H9 (cell line): ENCODE measurements around the gene DUOX2. TPM values are rescaled to one million over a fixed set of nuclear protein-coding genes. Genes with fewer than 3 reads are reported as not detected.
"Not testable (repeated sequence)": the region's sequence is repeated elsewhere in the genome, so short reads cannot be mapped to it uniquely, and the experiment has no call there.

Source experiments
- DNase-seq: peaks from one replicate; pipeline ENCODE4 v3.0.0-alpha.2; 2017
- H2AFZ ChIP-seq: one replicate; pipeline ENCODE4 v1.6.1; 2013; ENCODE audit warnings: mild to moderate bottlenecking, low read length, control low read depth, moderate library complexity
- H2AK5ac ChIP-seq: 2 replicates; pipeline ENCODE4 v1.6.1; 2013; ENCODE audit warnings: low read length, control low read depth, mixed read lengths; ENCODE audit not compliant: insufficient read length
- H2BK120ac ChIP-seq: one replicate; pipeline ENCODE4 v1.6.1; 2013; ENCODE audit warnings: low read depth, mild to moderate bottlenecking, low read length, control low read depth, inconsistent platforms; ENCODE audit not compliant: poor library complexity, severe bottlenecking
- H2BK12ac ChIP-seq: 2 replicates; pipeline ENCODE4 v1.6.1; 2013; ENCODE audit warnings: low read length, control low read depth, mixed read lengths, low read depth; ENCODE audit not compliant: insufficient read length
- H2BK15ac ChIP-seq: 2 replicates; pipeline ENCODE4 v1.6.1; 2013; ENCODE audit warnings: low read depth, low read length, control low read depth
- H2BK20ac ChIP-seq: one replicate; pipeline ENCODE4 v1.6.1; 2013; ENCODE audit warnings: low read depth, mild to moderate bottlenecking, low read length, control low read depth, inconsistent platforms; ENCODE audit not compliant: poor library complexity, severe bottlenecking
- H2BK5ac ChIP-seq: 2 replicates; pipeline ENCODE4 v1.6.1; 2013; ENCODE audit warnings: low read length, control low read depth, mixed read lengths; ENCODE audit not compliant: insufficient read length
- H3K14ac ChIP-seq: 2 replicates; pipeline ENCODE4 v1.6.1; 2013; ENCODE audit warnings: low read length, control low read depth; ENCODE audit not compliant: insufficient read depth
- H3K18ac ChIP-seq: 2 replicates; pipeline ENCODE4 v1.6.1; 2013; ENCODE audit warnings: low read depth, mild to moderate bottlenecking, mixed read lengths, low read length, control low read depth; ENCODE audit not compliant: insufficient read length
- H3K23ac ChIP-seq: 2 replicates; pipeline ENCODE4 v1.6.1; 2013; ENCODE audit warnings: low read length, control low read depth, mixed read lengths, low read depth; ENCODE audit not compliant: insufficient read length
- H3K23me2 ChIP-seq: 2 replicates; pipeline ENCODE4 v1.6.1; 2013; ENCODE audit warnings: low read depth, mild to moderate bottlenecking, mixed read lengths, low read length, control low read depth; ENCODE audit not compliant: insufficient read length, poor library complexity, severe bottlenecking
- H3K27ac ChIP-seq: 2 replicates; pipeline ENCODE4 v1.5.1; 2013; ENCODE audit warnings: low read length, control low read depth, mixed read lengths, low read depth; ENCODE audit not compliant: insufficient read length
- H3K27me3 ChIP-seq: 2 replicates; pipeline ENCODE4 v1.6.1; 2013; ENCODE audit warnings: low read length, control low read depth, inconsistent platforms; ENCODE audit not compliant: insufficient read depth
- H3K4ac ChIP-seq: 2 replicates; pipeline ENCODE4 v1.6.1; 2013; ENCODE audit warnings: low read depth, mild to moderate bottlenecking, control low read depth, inconsistent platforms, low read length, moderate library complexity
- H3K4me1 ChIP-seq: 2 replicates; pipeline ENCODE4 v1.6.1; 2013; ENCODE audit warnings: low read length, control low read depth, inconsistent platforms; ENCODE audit not compliant: insufficient read depth
- H3K4me2 ChIP-seq: 2 replicates; pipeline ENCODE4 v1.6.1; 2013; ENCODE audit warnings: low read length, control low read depth, mixed read lengths; ENCODE audit not compliant: insufficient read length, insufficient read depth
- H3K56ac ChIP-seq: 2 replicates; pipeline ENCODE4 v1.6.1; 2013; ENCODE audit warnings: low read depth, mild to moderate bottlenecking, mixed read lengths, low read length, control low read depth; ENCODE audit not compliant: insufficient read length
- H3K79me1 ChIP-seq: 2 replicates; pipeline ENCODE4 v1.6.1; 2013; ENCODE audit warnings: low read depth, mild to moderate bottlenecking, moderate library complexity, low read length, control low read depth, inconsistent platforms; ENCODE audit not compliant: insufficient read depth, poor library complexity, severe bottlenecking
- H3K79me2 ChIP-seq: 2 replicates; pipeline ENCODE4 v1.6.1; 2013; ENCODE audit warnings: low read length, control low read depth, inconsistent platforms; ENCODE audit not compliant: insufficient read depth
- H3K9ac ChIP-seq: 2 replicates; pipeline ENCODE4 v1.6.1; 2013; ENCODE audit warnings: low read length, control low read depth, mixed read lengths; ENCODE audit not compliant: insufficient read length; ENCODE audit errors: extremely low read depth
- H3K9me3 ChIP-seq: one replicate; pipeline ENCODE4 v1.6.1; 2013; ENCODE audit warnings: low read depth, low read length, inconsistent platforms; ENCODE audit not compliant: control insufficient read depth
- H3T11ph ChIP-seq: one replicate; pipeline ENCODE4 v1.6.1; 2013; ENCODE audit warnings: mild to moderate bottlenecking, low read length, control low read depth, inconsistent platforms
- H4K20me1 ChIP-seq: one replicate; pipeline ENCODE4 v1.6.1; 2013; ENCODE audit not compliant: control insufficient read depth, insufficient read length, insufficient read depth
- H4K5ac ChIP-seq: 2 replicates; pipeline ENCODE4 v1.6.1; 2013; ENCODE audit warnings: low read depth, mild to moderate bottlenecking, mixed read lengths, low read length, control low read depth; ENCODE audit not compliant: insufficient read length
- H4K8ac ChIP-seq: replicated peaks from 2 replicates; pipeline ENCODE4 v1.6.1; 2013; ENCODE audit warnings: low read length, control low read depth, mixed read lengths, low read depth; ENCODE audit not compliant: insufficient read length
- H4K91ac ChIP-seq: 2 replicates; pipeline ENCODE4 v1.6.1; 2013; ENCODE audit warnings: low read depth, mild to moderate bottlenecking, moderate library complexity, mixed read lengths, low read length, control low read depth; ENCODE audit not compliant: insufficient read length
- H3K27ac Mint-ChIP-seq, 3 experiments: 2 replicates in 2 of 3; 3 replicates in 1 of 3; pipeline ENCODE4 v1.8.0; 2020 to 2021; ENCODE audit warnings: mixed read lengths in 3 of 3, mild to moderate bottlenecking in 1 of 3, moderate library complexity in 1 of 3
- H3K27me3 Mint-ChIP-seq: 2 replicates; pipeline ENCODE4 v1.8.0; 2021; ENCODE audit warnings: low read depth, mild to moderate bottlenecking, moderate library complexity, mixed read lengths
- H3K36me3 Mint-ChIP-seq, 3 experiments: 2 replicates in 2 of 3; 3 replicates in 1 of 3; pipeline ENCODE4 v1.8.0; 2020 to 2021; ENCODE audit warnings: low read depth in 3 of 3, mixed read lengths in 3 of 3; ENCODE audit not compliant: insufficient read depth in 1 of 3
- H3K4me1 Mint-ChIP-seq, 2 experiments: 2 replicates each; pipeline ENCODE4 v1.8.0; 2020; ENCODE audit warnings: mixed read lengths in 2 of 2
- H3K4me3 Mint-ChIP-seq, 2 experiments: 2 replicates in 1 of 2; 3 replicates in 1 of 2; pipeline ENCODE4 v1.8.0; 2020 to 2021; ENCODE audit warnings: mild to moderate bottlenecking in 2 of 2, mixed read lengths in 2 of 2, moderate library complexity in 1 of 2
- H3K9me3 Mint-ChIP-seq, 2 experiments: 2 replicates in 1 of 2; 3 replicates in 1 of 2; pipeline ENCODE4 v1.8.0; 2020; ENCODE audit warnings: mild to moderate bottlenecking in 2 of 2, mixed read lengths in 2 of 2, moderate library complexity in 1 of 2
- WGBS: extraction: QIAGEN DNeasy Blood & Tissue Kit; methylation state at CpG from one replicate; pipeline ENCODE4 v1.1.7; 2013; ENCODE audit warnings: missing lambda C conversion rate, low lambda C conversion rate, mixed read lengths; ENCODE audit not compliant: insufficient read length; ENCODE audit errors: extremely low coverage; 5-methylcytosine and 5-hydroxymethylcytosine counted together
- total RNA-seq: library from RNA; stranded (reverse); gene quantifications from 2 replicates; pipeline ENCODE4 v1.2.1, GENCODE V29; 2021

Gene DUOX2
- total RNA-seq, 1 experiment from 2014 or later, result 0.42 TPM

DNA sequence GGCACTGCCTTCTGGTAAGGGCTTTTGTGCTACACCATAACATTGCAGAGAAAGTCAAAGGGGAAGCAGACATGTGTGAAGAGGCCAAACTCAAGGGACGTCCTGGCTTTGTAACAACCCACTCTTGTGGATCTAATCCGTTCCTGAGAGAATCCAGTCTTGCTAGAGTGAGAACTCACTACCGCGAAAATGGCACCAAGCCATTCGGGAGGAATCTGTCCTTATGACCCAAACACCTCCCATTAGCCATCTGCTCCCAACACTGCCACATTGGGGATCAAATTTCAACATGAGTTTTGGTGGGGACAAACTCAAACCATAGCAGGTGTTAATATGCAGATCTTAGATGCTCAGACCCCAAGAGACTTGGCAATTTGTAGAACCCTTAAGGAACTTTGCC is 34.8 kb downstream of the DUOX2 start:
- not testable (repeated sequence) for H2BK5ac ChIP-seq, H3K23me2 ChIP-seq, H2BK20ac ChIP-seq, H3K36me3 Mint-ChIP-seq, H3K56ac ChIP-seq, H4K5ac ChIP-seq, H4K8ac ChIP-seq, H3K18ac ChIP-seq, H3K27ac Mint-ChIP-seq, H3K4me2 ChIP-seq, H3K23ac ChIP-seq, H3K4me3 Mint-ChIP-seq, DNase-seq, H2BK12ac ChIP-seq, H2AFZ ChIP-seq, H2BK120ac ChIP-seq, H4K91ac ChIP-seq, H3K9me3 ChIP-seq, H3K14ac ChIP-seq, H3K4me1 ChIP-seq, H3K27me3 Mint-ChIP-seq, H3K27me3 ChIP-seq, H3K79me2 ChIP-seq, H3K4me1 Mint-ChIP-seq, H3K9me3 Mint-ChIP-seq, H4K20me1 ChIP-seq, H2BK15ac ChIP-seq, H3T11ph ChIP-seq, H3K27ac ChIP-seq, H3K9ac ChIP-seq, H2AK5ac ChIP-seq, H3K4ac ChIP-seq, H3K79me1 ChIP-seq
- WGBS, result no CpG with 5 or more reads among the region's 5 CpGs

DNA sequence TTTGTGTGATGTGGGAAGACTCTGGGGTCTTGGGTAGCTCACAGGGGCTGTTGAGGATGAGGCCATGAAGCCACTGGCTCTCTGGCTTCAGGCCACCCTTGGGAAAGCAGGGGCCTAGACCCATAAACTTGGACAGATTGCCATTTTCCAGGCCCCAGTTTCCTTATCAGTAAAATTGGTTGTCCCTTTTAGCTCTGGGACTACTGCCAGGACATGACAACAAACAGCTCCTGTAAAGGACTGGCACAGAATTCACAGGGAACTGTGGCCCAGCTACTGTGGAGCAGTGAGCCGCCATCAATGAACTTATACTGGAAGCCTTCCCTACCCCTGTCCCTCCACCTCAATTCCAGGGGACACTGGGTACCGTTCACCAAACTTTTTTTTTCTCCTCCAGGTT is 36.6 kb downstream of the DUOX2 start:
- H4K5ac ChIP-seq, H3T11ph ChIP-seq, H2BK120ac ChIP-seq, H3K79me2 ChIP-seq, H2BK12ac ChIP-seq, H2AK5ac ChIP-seq, H4K8ac ChIP-seq, H3K27me3 Mint-ChIP-seq, H3K27ac ChIP-seq, H3K27me3 ChIP-seq, H3K4me1 ChIP-seq, H3K4me3 Mint-ChIP-seq, H3K79me1 ChIP-seq, H3K4me2 ChIP-seq, H4K91ac ChIP-seq, H3K9me3 Mint-ChIP-seq, H3K14ac ChIP-seq, DNase-seq, H2BK15ac ChIP-seq, H3K23ac ChIP-seq, H3K4me1 Mint-ChIP-seq, H2BK20ac ChIP-seq, H3K9ac ChIP-seq, H3K56ac ChIP-seq, H3K36me3 Mint-ChIP-seq, H3K23me2 ChIP-seq, H3K18ac ChIP-seq, H4K20me1 ChIP-seq, H2AFZ ChIP-seq, H3K4ac ChIP-seq, H2BK5ac ChIP-seq, H3K9me3 ChIP-seq, H3K27ac Mint-ChIP-seq: not testable (repeated sequence)
- no CpG with 5 or more reads among the region's 2 CpGs for WGBS
